Heart left ventricle (tissue), 16 donors: Measurements from ENCODE around the gene SETD6. TPM values are rescaled to one million over a fixed set of nuclear protein-coding genes. Genes with fewer than 3 reads are reported as not detected.
A peak's percentile ranks its signal among the peaks of the same experiment; 100 is the strongest.

Experiments
- ATAC-seq, 4 donors: fragments of 200-7000 bp; cut with Tn5 transposase; one replicate each; pipeline ENCODE4 v1.9.1; 2020 to 2022; ENCODE audit warnings: moderate library complexity in 4 of 4, mild to moderate bottlenecking in 3 of 4, moderate number of reproducible peaks in 1 of 4
- DNase-seq, 5 donors: peaks; one replicate each; pipeline ENCODE4 v3.0.0-alpha.2; 2020
- H3K27ac ChIP-seq, 12 donors: fragments of 200-600 bp; sonication (generic) in 4 of 12; one replicate each; pipeline versions ENCODE4 v1.5.0 to v1.8.0; 2016 to 2022; ENCODE audit warnings: mild to moderate bottlenecking in 2 of 12
- H3K27me3 ChIP-seq, 9 donors: fragments of 200-600 bp; sonication (generic) in 2 of 9; one replicate each; pipeline versions ENCODE4 v1.5.1 to v1.8.0; 2016 to 2022; ENCODE audit warnings: mild to moderate bottlenecking in 3 of 9
- H3K36me3 ChIP-seq, 9 donors: fragments of 200-600 bp; sonication (generic) in 2 of 9; one replicate each; pipeline versions ENCODE4 v1.5.0 to v1.8.0; 2018 to 2022; ENCODE audit warnings: mild to moderate bottlenecking in 2 of 9
- H3K4me1 ChIP-seq, 12 donors: fragments of 200-600 bp; sonication (generic) in 4 of 12; one replicate each; pipeline versions ENCODE4 v1.5.0 to v1.8.0; 2016 to 2022; ENCODE audit warnings: mild to moderate bottlenecking in 3 of 12
- H3K4me3 ChIP-seq, 12 donors: fragments of 200-600 bp; sonication (generic) in 4 of 12; one replicate each; pipeline versions ENCODE4 v1.5.0 to v1.8.0; 2017 to 2022; ENCODE audit warnings: mild to moderate bottlenecking in 9 of 12, moderate library complexity in 4 of 12
- H3K9me3 ChIP-seq, 12 donors: fragments of 200-600 bp; sonication (generic) in 4 of 12; one replicate each; pipeline versions ENCODE4 v1.5.0 to v1.8.0; 2016 to 2022; ENCODE audit warnings: mild to moderate bottlenecking in 1 of 12
- CTCF ChIP-seq, 12 donors: fragments of 200-600 bp; sonication (generic) in 4 of 12; IDR thresholded peaks; one replicate each; pipeline versions ENCODE4 v1.5.0 to v1.8.0; 2018 to 2022; ENCODE audit warnings: antibody characterized with exemption in 12 of 12, mild to moderate bottlenecking in 5 of 12
- POLR2A ChIP-seq, 2 donors: fragments of 450-650 bp; IDR thresholded peaks; one replicate each; pipeline ENCODE4 v1.6.1; 2017; ENCODE audit warnings: antibody characterized with exemption in 2 of 2, mild to moderate bottlenecking in 2 of 2, moderate library complexity in 2 of 2
- WGBS, 4 donors: extraction: QIAGEN DNeasy Blood & Tissue Kit in 2 of 4; methylation state at CpG; one replicate each; pipeline versions ENCODE4 v1.1.5 to v1.1.7; 2013 to 2018; 5-methylcytosine and 5-hydroxymethylcytosine counted together
- intact Hi-C, 10 donors: fragments of 100-400 bp; cut with DNase I; formaldehyde crosslinking; loops; one replicate each; pipeline versions ENCODE4 v1.11.1 to v1.14.2; 2022
- polyA plus RNA-seq, 2 donors: library from polyadenylated mRNA; stranded (reverse); fragments of 200-250 nt; gene quantifications; one replicate each; pipeline ENCODE4 v1.2.3, GENCODE V29; 2013
- total RNA-seq, 9 donors: library from RNA; depleted of rRNA in 2 of 9; stranded (reverse); fragments of >200 nt in 2 of 9; fragmentation: NEBNext Ultra II Directional in 3 of 9; extraction: Animal tissue kit (Norgen Biotek cat#: 25700) in 3 of 9; gene quantifications; one replicate each; pipeline versions ENCODE4 v1.1.0 to v1.2.4, GENCODE V29; 2016 to 2023
- donor health status: ischemic (EF 13 %, LVEDD 7.1; RV severe dilation, severe dysfunction).
- donor health status: healthy with polysubstance abuse.
- donor health status: DM: no; HTN: yes; CAD: no.
- donor health status: DM: no; HTN: no; CAD: no.
- donor health status: ischemic (EF 25% LVEDD 6.9; RV normal size, moderate dysfunction).
- donor health status: ischemic (EF 25% LVEDD 5.7; RV mildly dilated, moderate dysfunction).
- donor health status: healthy.
- donor health status: DM: yes; HTN: yes; CAD: no.
- donor health status: ischemic (EF 35%, LVEDD 5.7; RV mildly dilated, moderate dysfunction).
- donor health status: nonischemic (EF 11% LVEDD 7.7; RV severe dilation, severe dysfunction).
- donor health status: DM: yes; HTN: yes; CAD: no.
- donor health status: PGD.
- donor health status: ischemic (EF 29% LVEDD 5.4; RV normal size, mild dysfunction).
- donor health status: nonischemic (EF 23%, LVEDD 6.1; RV moderate dilation, normal function).

The SETD6 gene
- total and polyA plus RNA-seq, 11 donors: 10.1 to 18.0 (median 14.3) TPM

- no peak for DNase-seq
- H3K27ac ChIP-seq: peak overlapping the region in 8 of 12 donors; percentile 8 to 99 (median 73)
- intact Hi-C loops: loop anchor here in 2 of 10 donors (2.0 to 5.0 kb wide), 2 partner anchors 15 to 131 kb away; no protein-coding TSS in a partner anchor
Observed at GRCh38 chr16:58467905-58468304, 47.4 kb upstream of the SETD6 start.

GRCh38 chr16:58471209-58471975 lies 43.9 kb upstream of the SETD6 start:
- TF ChIP-seq POLR2A (IDR thresholded peaks at IDR 0.05): no peak
- TF ChIP-seq CTCF (IDR thresholded peaks at IDR 0.05): no peak
- DNase-seq: peak in 2 of 5 donors; percentile 43 to 44
- 40 to 51% (median 49%) methylated on average over 10 of the region's 10 CpGs for WGBS, 4 donors
- Histone ChIP-seq H3K9me3 (no peaks in the 10 kb centered on the region), H3K36me3 (peaks cover 0 to 4% (median 0%) of the 10 kb centered on the region in 9 donors), H3K4me3 (peak overlapping the region in 1 of 12 donors; percentile 1), H3K27me3 (peaks cover 0 to 13% (median 0%) of the 10 kb centered on the region in 9 donors), H3K4me1 (peaks cover 20 to 99% (median 70%) of the 10 kb centered on the region in 12 donors), H3K27ac (peak overlapping the region in 11 of 12 donors; percentile 43 to 99 (median 78))
- peak; percentile 29 to 46 (median 39) for ATAC-seq
- intact Hi-C loops: no loop called here

More at GRCh38 chr16:58467905-58468304, 47.4 kb upstream of the SETD6 start:
- Histone ChIP-seq H3K4me3 (peak overlapping the region in 6 of 12 donors; percentile 5 to 95 (median 45)), H3K36me3 (no peaks in the 10 kb centered on the region), H3K27me3 (peaks cover 0 to 48% (median 0%) of the 10 kb centered on the region in 9 donors), H3K9me3 (no peaks in the 10 kb centered on the region), H3K4me1 (peaks cover 9 to 80% (median 42%) of the 10 kb centered on the region in 12 donors)
- no peak for ATAC-seq
- TF ChIP-seq POLR2A (IDR thresholded peaks at IDR 0.05) (no peak), CTCF (IDR thresholded peaks at IDR 0.05) (no peak)
- 72 to 84% (median 78%) methylated on average over 3 to 5 of the region's 5 CpGs for WGBS, 4 donors

- intact Hi-C loops: no loop called here
- no peak for TF ChIP-seq CTCF (IDR thresholded peaks at IDR 0.05)
- no peak for TF ChIP-seq POLR2A (IDR thresholded peaks at IDR 0.05)
- Histone ChIP-seq H3K27me3 (peaks cover 0 to 8% (median 0%) of the 10 kb centered on the region in 9 donors), H3K9me3 (no peaks in the 10 kb centered on the region), H3K27ac (peak overlapping the region in 11 of 12 donors; percentile 43 to 99 (median 78)), H3K4me1 (peaks cover 22 to 100% (median 75%) of the 10 kb centered on the region in 12 donors), H3K4me3 (no peak overlapping the region), H3K36me3 (peaks cover 0 to 4% (median 0%) of the 10 kb centered on the region in 9 donors)
- DNase-seq (peak in 1 of 5 donors; percentile 26), ATAC-seq (no peak)
- 53 to 70% (median 67%) methylated on average over 9 of the region's 9 CpGs for WGBS, 4 donors
Observed at GRCh38 chr16:58472266-58472665, 43.1 kb upstream of the SETD6 start.

GRCh38 chr16:58472827-58473226 lies 42.5 kb upstream of the SETD6 start:
- no peak overlapping the region for H3K4me3 ChIP-seq
- peaks cover 0 to 5% (median 0%) of the 10 kb centered on the region in 9 donors for H3K27me3 ChIP-seq
- WGBS, 4 donors: 77 to 90% (median 86%) methylated on average over 3 of the region's 3 CpGs
- peaks cover 0 to 4% (median 0%) of the 10 kb centered on the region in 9 donors for H3K36me3 ChIP-seq
- DNase-seq (no peak), ATAC-seq (no peak)
- peaks cover 18 to 100% (median 78%) of the 10 kb centered on the region in 12 donors for H3K4me1 ChIP-seq
- TF ChIP-seq CTCF (IDR thresholded peaks at IDR 0.05) (no peak), POLR2A (IDR thresholded peaks at IDR 0.05) (no peak)
- H3K27ac ChIP-seq: peak overlapping the region in 11 of 12 donors; percentile 56 to 99 (median 78)
- H3K9me3 ChIP-seq: no peaks in the 10 kb centered on the region
- intact Hi-C loops: no loop called here
